T-cell (primary cell): ENCODE measurements around the gene DPEP3. TPM values are rescaled to one million over a fixed set of nuclear protein-coding genes. Genes with fewer than 3 reads are reported as not detected.

Experiments
- ATAC-seq, 4 experiments: fragments of 200-7000 bp in 3 of 4; fragments of 150-1000 bp in 1 of 4; cut with Tn5 transposase; replicated peaks in 1 of 4; 1 replicate in 3 of 4; 2 replicates in 1 of 4; pipeline ENCODE4 v1.10.0; 2021; ENCODE audit warnings: moderate library complexity in 3 of 4, mild to moderate bottlenecking in 2 of 4, moderate number of reproducible peaks in 1 of 4
- CTCF ChIA-PET, 2 donors: fragments of 300-600 bp; sonication (Branson Sonifier 250); formaldehyde crosslinking; loops; one replicate each; lab custom pipeline; 2022; ENCODE audit warnings: antibody characterized with exemption in 2 of 2; lab: Charles Lee
- POLR2A ChIA-PET, 2 donors: fragments of 300-600 bp; sonication (Branson Sonifier 250); formaldehyde crosslinking; loops; one replicate each; lab custom pipeline; 2022; ENCODE audit warnings: antibody characterized with exemption in 2 of 2; lab: Charles Lee
- DNase-seq, 35 experiments: peaks; one replicate each; pipeline versions ENCODE4 v3.0.0 to v3.0.0-alpha.2; 2013 to 2023
- H3K27ac ChIP-seq: one replicate; pipeline ENCODE4 v1.5.1; 2013; ENCODE audit warnings: low read length
- H3K27me3 ChIP-seq, 2 experiments: replicated peaks in 1 of 2; 1 replicate in 1 of 2; 2 replicates in 1 of 2; pipeline versions ENCODE4 v1.6.1 to v1.7.0; 2013; ENCODE audit warnings: low read length in 1 of 2, mixed read lengths in 1 of 2; ENCODE audit not compliant: control insufficient read depth in 2 of 2, insufficient read depth in 2 of 2; ENCODE audit errors: extremely low read depth in 1 of 2
- H3K36me3 ChIP-seq, 2 donors: 1 replicate in 1 of 2; 2 replicates in 1 of 2; pipeline versions ENCODE4 v1.6.1 to v1.7.0; 2013; ENCODE audit warnings: low read length in 1 of 2; ENCODE audit not compliant: control insufficient read depth in 2 of 2, insufficient read depth in 1 of 2; ENCODE audit errors: extremely low read depth in 1 of 2
- H3K4me1 ChIP-seq, 2 experiments: 1 replicate in 1 of 2; 2 replicates in 1 of 2; pipeline versions ENCODE4 v1.6.1 to v1.7.0; 2013; ENCODE audit warnings: low read length in 2 of 2, mixed read lengths in 1 of 2; ENCODE audit not compliant: insufficient read depth in 2 of 2, control insufficient read depth in 1 of 2; ENCODE audit errors: extremely low read depth in 1 of 2
- H3K4me3 ChIP-seq, 2 donors: 1 replicate in 1 of 2; 2 replicates in 1 of 2; pipeline versions ENCODE4 v1.5.1 to v1.7.0; 2013; ENCODE audit warnings: mild to moderate bottlenecking in 2 of 2, low read length in 1 of 2, moderate library complexity in 1 of 2; ENCODE audit not compliant: control insufficient read depth in 1 of 2; ENCODE audit errors: extremely low read depth in 1 of 2
- H3K9me3 ChIP-seq: 2 replicates; pipeline ENCODE4 v1.7.0; 2013
- H3K27ac Mint-ChIP-seq, 2 donors: one replicate each; pipeline ENCODE4 v1.8.0; 2020 to 2021; ENCODE audit warnings: mild to moderate bottlenecking in 2 of 2, mixed read lengths in 2 of 2
- H3K27me3 Mint-ChIP-seq, 2 donors: one replicate each; pipeline ENCODE4 v1.8.0; 2021 to 2022; ENCODE audit warnings: mixed read lengths in 2 of 2
- H3K36me3 Mint-ChIP-seq: one replicate; pipeline ENCODE4 v1.8.0; 2021; ENCODE audit warnings: mixed read lengths
- H3K4me1 Mint-ChIP-seq, 3 donors: one replicate each; pipeline ENCODE4 v1.8.0; 2020 to 2022; ENCODE audit warnings: mixed read lengths in 3 of 3, mild to moderate bottlenecking in 1 of 3
- H3K4me3 Mint-ChIP-seq, 3 donors: one replicate each; pipeline ENCODE4 v1.8.0; 2020 to 2022; ENCODE audit warnings: mild to moderate bottlenecking in 3 of 3, mixed read lengths in 3 of 3, moderate library complexity in 3 of 3
- H3K9me3 Mint-ChIP-seq, 3 donors: one replicate each; pipeline ENCODE4 v1.8.0; 2020 to 2022; ENCODE audit warnings: mixed read lengths in 3 of 3
- WGBS: methylation state at CpG from one replicate; pipeline ENCODE4 v1.1.5; 2013; ENCODE audit warnings: missing lambda C conversion rate; ENCODE audit not compliant: insufficient coverage; 5-methylcytosine and 5-hydroxymethylcytosine counted together
- total RNA-seq, 35 experiments: library from RNA in 6 of 35; stranded (reverse) in 6 of 35; fragments of 120-200 nt in 1 of 35; gene quantifications; one replicate each; pipeline versions ENCODE4 v1.2.1 to v1.2.4 and lab custom pipeline; 2013 to 2026

Gene DPEP3
- total RNA-seq, 5 donors from 2014 or later (not counting 1 experiment from before 2014, with no cell fraction given) = 0.48 to 1.5 (median 1.1) TPM

DNA sequence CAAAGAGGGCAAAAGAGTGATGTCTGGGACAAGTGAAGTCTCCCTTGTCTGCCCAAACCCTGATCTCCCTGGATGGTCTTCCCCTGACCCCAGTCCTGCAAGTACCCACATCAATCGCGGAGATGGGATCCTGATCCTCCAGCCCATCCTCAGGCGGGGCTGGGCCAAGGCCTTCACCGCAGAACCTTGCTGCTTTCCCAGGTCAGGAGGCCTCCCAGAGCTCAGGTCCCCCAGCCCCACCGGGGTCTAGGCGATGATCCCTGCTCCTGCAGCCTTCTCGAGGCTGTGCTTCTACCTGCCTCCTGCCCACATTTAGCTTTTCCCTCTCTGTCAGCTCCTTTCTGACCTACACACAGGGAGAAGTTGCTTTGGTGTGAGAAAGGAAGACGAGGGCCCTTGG, 18.2 kb downstream of the DPEP3 start:
- DNase-seq (no peak), ATAC-seq (no peak)
- H3K9me3 ChIP-seq = no peaks in the 10 kb centered on the region
- Mint-ChIP-seq H3K27me3 (no peaks in the 10 kb centered on the region), H3K36me3 (peaks cover 18% of the 10 kb centered on the region), H3K27ac (no peak overlapping the region), H3K4me3 (no peak overlapping the region), H3K4me1 (peaks cover 8 to 21% (median 10%) of the 10 kb centered on the region in 3 donors), H3K9me3 (no peaks in the 10 kb centered on the region)
- H3K27ac ChIP-seq = no peak overlapping the region
- WGBS = 87% methylated on average over 5 of the region's 8 CpGs
- POLR2A ChIA-PET = no interaction called here
- H3K36me3 ChIP-seq = peaks cover 10 to 39% of the 10 kb centered on the region in 2 donors
- H3K27me3 ChIP-seq = no peaks in the 10 kb centered on the region
- CTCF ChIA-PET = interaction anchor here in 1 of 2 donors (0.5 kb wide), 1 partner anchor 123 kb away, joined by 6 read pairs; no protein-coding TSS in a partner anchor
- H3K4me3 ChIP-seq = no peak overlapping the region
- peaks cover 3 to 10% of the 10 kb centered on the region in 2 experiments for H3K4me1 ChIP-seq

GRCh38 chr16:67961551-67961957, 18.7 kb downstream of the DPEP3 start:
- ChIA-PET CTCF (interaction anchor here in 1 of 2 donors (0.5 kb wide), 1 partner anchor 123 kb away, joined by 6 read pairs; no protein-coding TSS in a partner anchor), POLR2A (no interaction called here)
- Histone ChIP-seq H3K4me3 (no peak overlapping the region), H3K9me3 (no peaks in the 10 kb centered on the region), H3K36me3 (peaks cover 10 to 39% of the 10 kb centered on the region in 2 donors), H3K27me3 (no peaks in the 10 kb centered on the region), H3K4me1 (peaks cover 0 to 4% of the 10 kb centered on the region in 2 experiments), H3K27ac (no peak overlapping the region)
- H3K36me3 Mint-ChIP-seq = peaks cover 18% of the 10 kb centered on the region
- WGBS = 98% methylated on average over 8 of the region's 13 CpGs
- no peak overlapping the region for H3K4me3 Mint-ChIP-seq
- H3K27me3 Mint-ChIP-seq = no peaks in the 10 kb centered on the region
- ATAC-seq (no peak), DNase-seq (no peak)
- H3K9me3 Mint-ChIP-seq = no peaks in the 10 kb centered on the region
- H3K27ac Mint-ChIP-seq = no peak overlapping the region
- H3K4me1 Mint-ChIP-seq = peaks cover 2 to 15% (median 4%) of the 10 kb centered on the region in 3 donors

GRCh38 chr16:67959536-67960329, 20.6 kb downstream of the DPEP3 start:
- no peaks in the 10 kb centered on the region for H3K27me3 ChIP-seq
- H3K36me3 ChIP-seq = peaks cover 13 to 39% of the 10 kb centered on the region in 2 donors
- WGBS = 98% methylated on average over 6 of the region's 11 CpGs
- H3K9me3 ChIP-seq = no peaks in the 10 kb centered on the region
- no peak for DNase-seq
- ATAC-seq = no peak
- no peak overlapping the region for H3K27ac ChIP-seq
- H3K4me1 Mint-ChIP-seq = peaks cover 0 to 3% (median 0%) of the 10 kb centered on the region in 3 donors
- H3K36me3 Mint-ChIP-seq = peaks cover 18% of the 10 kb centered on the region
- H3K4me1 ChIP-seq = no peaks in the 10 kb centered on the region
- CTCF ChIA-PET = no interaction called here
- H3K4me3 ChIP-seq = no peak overlapping the region
- H3K4me3 Mint-ChIP-seq = no peak overlapping the region
- POLR2A ChIA-PET = no interaction called here
- no peaks in the 10 kb centered on the region for H3K9me3 Mint-ChIP-seq
- no peak overlapping the region for H3K27ac Mint-ChIP-seq
- H3K27me3 Mint-ChIP-seq = no peaks in the 10 kb centered on the region

- Histone ChIP-seq H3K4me1 (no peaks in the 10 kb centered on the region), H3K9me3 (no peaks in the 10 kb centered on the region), H3K27me3 (no peaks in the 10 kb centered on the region), H3K27ac (no peak overlapping the region), H3K36me3 (peaks cover 17 to 36% of the 10 kb centered on the region in 2 donors), H3K4me3 (no peak overlapping the region)
- no peak for ATAC-seq
- Mint-ChIP-seq H3K27ac (no peak overlapping the region), H3K27me3 (no peaks in the 10 kb centered on the region), H3K4me1 (no peaks in the 10 kb centered on the region), H3K4me3 (no peak overlapping the region), H3K9me3 (no peaks in the 10 kb centered on the region), H3K36me3 (peaks cover 20% of the 10 kb centered on the region)
- CTCF ChIA-PET = interaction anchor here in 1 of 2 donors (0.7 kb wide), 1 partner anchor 17 kb away, joined by 3 read pairs; no protein-coding TSS in a partner anchor
- POLR2A ChIA-PET = no interaction called here
- no peak for DNase-seq
- WGBS = 100% methylated on average over 3 of the region's 9 CpGs
These were observed 22.7 kb downstream of the DPEP3 start for GRCh38 chr16:67957622-67958021.

DNA sequence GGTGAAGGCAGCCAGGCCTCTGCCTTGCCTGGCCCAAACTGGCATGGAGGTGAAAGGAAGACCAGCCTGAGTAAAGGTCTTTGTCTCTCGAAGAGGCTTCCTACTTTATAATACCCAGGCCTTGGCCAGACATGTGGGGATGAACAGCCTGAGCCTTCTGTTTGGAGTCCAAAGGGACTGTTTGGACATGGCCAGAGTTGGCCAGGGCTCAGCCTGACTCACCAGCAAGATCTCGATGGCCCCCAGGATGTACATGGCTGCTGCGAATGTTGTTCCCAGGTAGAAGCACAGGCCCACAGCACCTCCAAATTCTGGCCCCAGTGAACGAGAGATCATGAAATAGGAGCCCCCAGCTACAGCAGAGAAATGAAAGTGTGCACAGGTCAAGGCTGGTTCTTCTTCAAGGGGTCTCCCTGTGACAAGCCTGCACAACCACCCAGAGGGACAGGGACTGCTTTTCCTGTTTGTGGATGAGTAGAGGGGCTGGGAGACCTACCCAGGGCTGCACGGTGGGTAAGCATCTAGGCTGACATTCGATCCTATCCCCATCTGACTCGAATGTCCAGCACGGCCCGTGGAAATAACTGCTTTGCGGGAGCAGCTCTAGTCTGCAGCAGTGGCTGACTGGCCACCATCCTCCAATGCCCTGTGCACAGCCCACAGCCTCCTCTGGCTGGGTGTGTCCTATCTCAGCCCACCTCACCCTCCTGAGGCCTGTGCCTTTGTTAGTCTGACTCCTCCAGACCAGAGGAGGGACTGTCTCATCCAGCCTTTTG, 25.7 kb downstream of the DPEP3 start:
- H3K36me3 ChIP-seq = peaks cover 21 to 32% of the 10 kb centered on the region in 2 donors
- Mint-ChIP-seq H3K9me3 (no peaks in the 10 kb centered on the region), H3K36me3 (peaks cover 16% of the 10 kb centered on the region), H3K27ac (no peak overlapping the region), H3K4me3 (no peak overlapping the region), H3K4me1 (no peaks in the 10 kb centered on the region), H3K27me3 (no peaks in the 10 kb centered on the region)
- no peak overlapping the region for H3K4me3 ChIP-seq
- ChIA-PET CTCF (interaction anchor here in 1 of 2 donors (0.6 kb wide), 1 partner anchor 833 kb away, joined by 5 read pairs; no protein-coding TSS in a partner anchor), POLR2A (interaction anchor here in 1 of 2 donors (0.7 kb wide), 1 partner anchor 167 kb away, joined by 3 read pairs; no protein-coding TSS in a partner anchor)
- WGBS = 100% methylated on average over 8 of the region's 10 CpGs
- H3K27ac ChIP-seq = no peak overlapping the region
- no peak for DNase-seq
- no peaks in the 10 kb centered on the region for H3K9me3 ChIP-seq
- ATAC-seq = no peak
- H3K27me3 ChIP-seq = no peaks in the 10 kb centered on the region
- H3K4me1 ChIP-seq = no peaks in the 10 kb centered on the region
